ENCODE data around the gene FLNB.
A peak's percentile ranks its signal among the peaks of the same experiment; 100 is the strongest.
"Not testable (repeated sequence)": the region's sequence is repeated elsewhere in the genome, so short reads cannot be mapped to it uniquely, and the experiment has no call there.

Gene FLNB

DNA sequence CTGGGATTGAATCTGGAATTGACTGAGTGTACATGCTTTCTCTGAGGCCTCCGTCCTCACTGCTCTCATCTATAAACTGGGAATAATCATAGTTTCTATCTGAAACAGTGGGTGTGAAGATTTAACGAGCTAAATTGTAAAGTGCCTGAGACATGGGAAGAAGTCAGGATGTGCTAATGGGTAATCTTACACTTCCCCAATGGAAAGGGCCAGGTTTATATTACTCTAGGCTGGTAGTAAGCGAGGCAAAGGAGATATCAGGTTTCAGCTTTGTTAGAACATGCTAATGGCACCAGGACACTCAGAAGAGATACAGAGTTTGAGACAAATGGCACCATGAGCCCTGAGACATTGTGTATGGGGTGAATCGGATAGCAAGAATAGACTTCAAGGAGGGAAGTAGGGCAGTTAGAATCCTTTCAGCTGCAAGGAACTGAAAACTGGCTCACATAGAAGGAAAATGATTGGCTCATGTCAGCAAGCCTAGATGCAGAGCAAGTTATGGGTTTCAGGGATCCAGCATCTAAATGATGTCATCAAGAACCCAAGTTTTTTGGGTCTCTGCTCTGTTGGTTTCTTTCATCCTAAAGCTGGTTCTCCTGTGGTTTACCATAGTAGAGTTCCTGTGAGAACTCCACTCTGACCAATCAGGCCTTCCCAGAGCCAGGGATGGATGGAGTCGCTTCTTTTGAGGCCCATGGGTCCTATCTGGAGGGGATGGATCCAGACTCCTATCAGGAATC is 21.8 kb downstream of the FLNB start:
- DNase-seq (ENCODE audit: low spot score): no peak

DNA sequence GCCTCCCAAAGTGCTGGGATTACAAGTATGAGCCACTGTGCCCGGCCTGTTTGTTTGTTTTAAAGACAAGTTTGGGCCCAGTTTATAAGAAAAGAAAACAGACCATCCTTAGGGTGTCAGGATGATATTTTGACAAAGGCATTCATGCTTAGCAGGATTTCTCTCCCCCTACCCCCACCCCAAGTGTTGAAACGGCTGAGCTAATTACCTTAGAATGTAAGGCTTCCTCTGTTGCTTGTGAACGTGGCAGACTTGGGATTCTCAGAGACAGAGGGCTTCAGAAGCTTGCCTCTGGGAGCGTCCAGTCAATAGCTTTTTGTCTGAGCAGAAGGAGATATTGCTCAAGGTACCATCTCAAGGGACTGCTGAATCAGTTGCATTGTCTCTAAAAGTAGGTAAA is 24.0 kb downstream of the FLNB start:
- no peak for DNase-seq (ENCODE audit: low spot score)

DNA sequence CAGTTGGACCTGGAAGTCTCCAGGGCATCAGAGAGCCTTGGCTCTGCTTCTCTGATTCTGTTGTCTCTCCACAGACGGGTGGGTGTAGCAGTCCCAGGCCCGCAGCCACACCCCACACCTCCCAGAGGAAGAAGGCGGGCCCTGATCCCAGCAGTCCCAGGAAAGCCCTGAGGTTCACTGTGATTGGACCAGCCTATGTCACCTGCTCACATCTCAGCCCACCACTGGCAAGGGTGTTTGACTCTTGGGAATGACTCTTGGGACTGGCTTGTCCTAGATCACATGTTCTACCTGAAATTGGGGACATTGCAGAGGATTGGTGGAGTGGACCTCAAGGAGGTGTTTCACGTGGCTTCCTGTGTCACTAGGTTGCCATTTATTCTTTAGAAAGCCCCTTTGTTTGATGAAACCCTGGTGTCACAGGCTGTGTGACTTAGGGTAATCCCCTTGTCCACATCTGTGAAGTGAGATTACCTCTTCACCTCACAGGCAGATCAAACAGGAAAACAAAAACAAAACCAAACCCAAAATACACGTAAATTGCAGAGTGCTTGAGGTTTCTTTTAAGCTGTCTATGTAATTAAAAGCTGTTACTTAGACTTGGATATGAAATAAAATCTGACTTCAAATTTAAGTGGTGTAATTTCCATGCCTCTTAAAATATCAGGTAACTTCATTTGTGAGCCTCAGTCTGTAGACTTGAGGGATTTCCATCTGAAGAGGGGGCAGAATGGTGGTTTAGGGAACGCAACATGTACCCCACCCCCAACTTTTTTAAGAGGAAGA is 26.7 kb downstream of the FLNB start:
- DNase-seq (ENCODE audit: low spot score): no peak

DNA sequence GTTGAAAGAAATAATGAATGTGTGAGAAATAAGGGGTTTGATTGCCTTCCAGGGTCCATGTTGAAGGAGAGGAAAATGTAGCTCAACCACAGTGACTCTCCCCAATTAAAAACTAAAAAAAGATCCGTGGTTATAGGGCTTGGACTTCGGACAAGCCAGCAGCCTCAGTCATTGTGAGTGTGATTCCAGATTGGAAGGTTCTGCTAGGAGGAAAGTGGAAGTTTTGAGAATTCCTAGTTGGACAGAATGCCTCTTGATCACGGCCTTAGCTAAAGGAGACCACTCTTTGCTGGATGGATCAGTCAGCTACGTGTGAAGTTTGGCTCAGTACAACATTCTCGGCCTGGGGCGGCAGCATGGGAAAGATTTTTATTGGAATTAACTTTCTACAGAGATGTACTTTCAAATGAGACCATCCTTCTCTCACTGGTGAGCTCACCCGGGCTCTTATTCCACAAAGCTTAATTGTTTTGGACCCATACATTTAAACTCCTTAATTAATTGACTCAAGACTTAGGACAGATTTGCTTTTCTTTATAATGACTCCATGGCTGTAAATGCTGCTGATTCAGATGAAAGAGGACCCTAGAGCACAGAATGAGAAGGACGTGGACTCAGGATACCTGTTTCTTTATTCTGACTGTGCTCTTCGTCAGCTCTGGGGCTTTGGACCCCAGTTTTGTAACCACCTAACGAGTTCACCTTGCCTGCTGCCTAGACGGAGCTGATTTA is 27.5 kb downstream of the FLNB start:
- DNase-seq (ENCODE audit: low spot score): no peak

DNA sequence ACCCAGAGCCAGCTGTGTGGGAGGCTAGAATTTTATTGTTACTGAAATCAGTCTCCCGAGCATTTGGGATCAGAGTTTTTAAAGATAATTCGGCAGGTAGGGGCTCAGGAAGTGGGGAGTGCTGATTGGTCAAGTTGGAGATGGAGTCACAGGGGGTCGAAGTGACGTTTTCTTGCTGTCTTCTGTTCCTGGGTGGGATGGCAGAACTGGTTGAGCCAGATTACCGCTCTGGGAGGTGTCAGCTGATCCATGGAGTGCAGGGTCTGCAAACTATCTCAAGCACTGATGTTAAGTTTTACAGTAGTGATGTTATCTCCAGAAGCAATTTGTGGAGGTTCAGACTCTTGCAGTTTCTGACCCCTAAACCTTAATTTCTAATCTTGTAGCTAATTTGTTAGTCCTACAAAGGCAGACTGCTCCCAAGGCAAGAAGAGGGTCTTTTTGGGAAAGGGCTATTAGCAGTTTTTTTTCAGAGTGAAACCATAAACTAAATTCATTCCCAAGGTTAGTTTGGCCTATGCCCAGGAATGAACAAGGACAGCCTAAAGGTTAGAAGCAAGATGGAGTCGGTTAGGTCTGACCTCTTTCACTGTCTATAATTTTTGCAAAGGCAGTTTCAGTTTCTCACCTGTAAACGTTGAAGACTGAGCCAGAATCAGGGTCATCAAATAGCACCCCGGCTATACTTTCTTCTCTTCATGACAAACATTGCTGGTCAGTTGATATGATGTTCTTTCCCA is 28.2 kb downstream of the FLNB start:
- DNase-seq (ENCODE audit: low spot score): no peak

DNA sequence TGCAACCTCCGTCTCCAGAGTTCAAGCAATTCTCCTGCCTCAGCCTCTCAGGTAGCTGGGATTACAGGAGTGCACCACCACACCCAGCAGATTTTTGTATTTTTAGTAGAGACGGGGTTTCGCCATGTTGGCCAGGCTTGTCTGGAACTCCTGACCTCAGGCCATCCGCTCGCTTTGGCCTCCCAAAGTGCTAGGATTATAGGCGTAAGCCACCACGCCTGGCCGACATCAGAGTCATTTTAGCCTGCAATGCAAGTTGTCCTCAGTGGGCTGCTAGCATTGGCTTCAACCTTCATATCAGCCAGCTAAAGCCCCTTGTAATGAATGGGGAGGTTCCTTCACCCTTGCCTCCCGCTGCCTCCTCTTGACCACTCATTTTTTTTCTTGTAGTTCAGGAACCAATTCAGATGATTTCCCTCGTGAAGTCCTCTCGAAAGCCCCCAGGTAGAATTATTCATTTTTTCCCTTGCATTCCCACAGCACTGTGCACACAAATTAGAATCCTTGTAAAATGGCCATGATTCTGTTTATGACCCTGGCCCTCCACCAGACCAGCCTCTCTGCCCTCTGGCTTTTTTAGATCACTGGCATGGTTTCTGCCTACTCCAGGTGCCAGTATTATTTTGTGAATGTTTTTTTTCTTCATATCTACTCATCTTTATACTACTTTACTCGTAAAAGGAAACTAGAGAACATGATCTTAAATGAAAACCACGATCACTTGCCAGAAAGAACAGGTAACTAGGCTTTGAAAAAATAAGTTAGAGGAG is 29.1 kb downstream of the FLNB start:
- no peak for DNase-seq (ENCODE audit: low spot score)

DNA sequence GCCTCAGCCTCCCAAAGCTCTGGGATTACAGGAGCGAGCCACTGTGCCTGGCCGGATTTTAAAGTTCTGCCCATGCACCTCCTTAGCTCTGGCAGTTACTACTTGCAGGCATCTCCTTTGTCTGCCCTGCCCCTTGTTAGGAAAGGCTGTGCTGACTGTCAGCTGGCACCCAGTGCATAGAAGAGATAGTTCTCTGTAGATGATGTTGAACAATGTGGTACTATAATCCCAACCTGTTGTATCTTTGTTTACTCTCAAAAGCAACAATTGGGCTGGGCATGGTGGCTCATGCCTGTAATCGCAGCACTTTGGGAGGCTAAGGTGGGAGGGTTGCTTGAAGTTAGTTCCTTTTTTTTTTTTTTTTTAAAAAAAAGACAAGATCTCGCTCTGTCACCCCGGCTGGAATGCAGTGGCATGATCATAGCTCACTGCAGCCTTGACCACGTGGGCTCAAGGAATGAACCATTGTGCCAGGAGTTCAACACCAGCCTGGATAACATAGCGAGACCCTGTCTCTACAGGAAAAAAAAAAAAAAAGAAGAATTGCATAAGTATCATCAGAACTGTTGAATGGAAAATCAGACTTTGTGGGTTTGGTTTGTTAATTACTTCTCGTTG is 30.6 kb downstream of the FLNB start:
- peak; percentile 62 for DNase-seq (ENCODE audit: low spot score)

DNA sequence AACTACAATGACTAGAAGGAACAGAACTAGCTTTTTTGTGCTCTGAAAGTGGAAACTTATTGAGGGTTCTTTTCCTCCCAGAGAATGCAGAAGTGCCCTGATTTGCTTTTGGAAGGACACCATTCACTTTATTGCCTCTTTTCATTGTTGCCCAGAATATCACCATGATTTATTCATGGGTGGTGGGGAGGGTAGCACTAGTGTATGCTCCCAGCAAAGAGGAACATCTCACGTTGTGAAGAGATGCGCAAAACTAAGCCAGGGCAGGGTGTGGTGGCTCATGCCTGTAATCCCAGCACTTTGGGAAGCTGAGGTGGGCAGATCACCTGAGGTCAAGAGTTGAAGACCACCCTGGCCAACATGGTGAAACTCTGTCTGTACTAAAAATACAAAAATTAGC is 31.4 kb downstream of the FLNB start:
- no peak for DNase-seq (ENCODE audit: low spot score)

DNA sequence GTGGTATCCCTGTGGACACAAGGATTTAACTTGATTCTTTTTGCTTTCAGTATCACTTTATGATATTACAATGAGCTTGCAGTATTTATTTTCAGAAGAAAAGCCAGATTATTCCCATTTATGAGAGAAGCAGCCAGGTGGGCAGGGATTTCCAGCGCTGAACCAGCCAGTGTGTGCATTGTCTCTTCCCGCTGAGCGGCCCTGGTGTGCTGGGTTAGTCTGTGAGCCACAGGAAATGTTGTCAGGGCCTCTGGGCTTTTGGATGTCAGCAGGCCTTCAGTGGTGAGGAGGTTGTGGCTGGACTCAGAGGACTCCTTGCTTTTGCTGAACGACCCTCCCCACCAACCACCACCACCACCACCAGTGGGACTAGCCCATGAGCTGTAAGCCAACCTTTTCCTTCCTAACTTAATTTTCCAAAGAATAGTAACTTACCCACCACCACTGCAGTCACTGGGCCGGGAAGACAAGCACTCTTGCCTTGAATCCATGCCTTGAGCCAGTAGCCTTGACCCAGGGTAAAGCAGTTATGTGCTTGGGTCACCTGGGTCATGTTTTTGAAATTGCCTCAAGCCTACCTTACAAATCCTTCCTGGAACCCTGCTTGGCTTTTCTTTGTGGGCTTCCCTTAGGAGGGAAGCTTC is 33.1 kb downstream of the FLNB start:
- no peak for DNase-seq (ENCODE audit: low spot score)

DNA sequence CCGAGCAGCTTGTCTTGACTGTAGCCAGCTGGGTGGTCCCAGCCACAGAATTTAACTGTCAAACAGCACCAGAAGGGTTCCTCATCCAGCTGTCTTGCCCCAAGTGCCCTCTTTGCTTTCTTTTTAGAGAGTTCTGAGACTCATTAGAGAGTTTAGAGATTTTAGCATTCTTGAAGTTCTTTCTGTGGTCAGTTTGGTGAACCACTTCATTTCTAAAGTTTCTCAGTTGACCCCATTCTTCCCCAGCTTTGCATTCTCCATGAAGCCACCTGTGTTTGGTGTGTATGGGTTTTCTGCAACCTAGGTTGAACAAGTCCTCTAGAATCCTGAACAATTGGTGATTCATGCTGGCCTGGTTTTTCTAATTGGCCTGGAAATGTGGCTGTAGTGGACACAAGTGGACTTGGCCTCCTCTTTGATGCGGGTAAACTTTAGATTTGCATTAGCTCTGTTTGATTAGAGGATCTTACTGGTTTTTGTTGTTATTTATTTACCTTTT is 33.7 kb downstream of the FLNB start:
- DNase-seq (ENCODE audit: low spot score): peak; percentile 82

DNA sequence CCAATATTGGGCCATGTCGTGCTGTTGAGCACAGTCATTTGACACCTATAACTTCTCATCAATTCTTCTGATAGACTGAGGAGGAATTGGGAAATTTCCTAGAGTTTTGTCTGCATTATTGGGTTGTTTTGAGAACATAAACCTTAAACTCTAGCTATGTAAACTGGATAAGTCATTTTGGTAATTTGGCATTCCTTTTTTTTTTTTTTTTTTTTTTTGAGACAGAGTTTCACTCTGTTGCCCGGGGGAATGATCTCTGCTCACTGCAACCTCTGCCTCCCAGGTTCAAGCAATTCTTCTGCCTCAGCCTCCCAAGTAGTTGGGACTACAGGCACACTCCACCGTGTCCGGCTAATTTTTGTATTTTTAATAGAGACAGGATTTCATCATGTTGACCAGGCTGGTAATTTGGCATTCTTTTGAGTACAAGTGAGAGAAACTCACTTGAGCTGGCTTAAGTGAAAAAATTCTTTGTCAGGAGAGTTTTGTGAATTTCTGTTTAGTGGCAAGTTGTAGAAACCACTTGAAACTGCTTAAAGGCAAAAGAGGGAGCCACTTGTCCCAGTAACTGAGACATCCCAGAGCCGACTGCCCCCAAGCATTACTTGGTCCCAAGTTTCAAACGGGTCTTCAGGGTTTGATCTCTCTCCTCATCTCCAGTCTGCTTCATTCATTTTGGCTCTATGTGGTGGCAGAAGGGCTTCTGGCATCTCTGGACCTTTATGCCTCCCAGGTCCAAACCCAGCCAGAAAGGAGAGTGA is 34.9 kb downstream of the FLNB start:
- no peak for DNase-seq (ENCODE audit: low spot score)

DNA sequence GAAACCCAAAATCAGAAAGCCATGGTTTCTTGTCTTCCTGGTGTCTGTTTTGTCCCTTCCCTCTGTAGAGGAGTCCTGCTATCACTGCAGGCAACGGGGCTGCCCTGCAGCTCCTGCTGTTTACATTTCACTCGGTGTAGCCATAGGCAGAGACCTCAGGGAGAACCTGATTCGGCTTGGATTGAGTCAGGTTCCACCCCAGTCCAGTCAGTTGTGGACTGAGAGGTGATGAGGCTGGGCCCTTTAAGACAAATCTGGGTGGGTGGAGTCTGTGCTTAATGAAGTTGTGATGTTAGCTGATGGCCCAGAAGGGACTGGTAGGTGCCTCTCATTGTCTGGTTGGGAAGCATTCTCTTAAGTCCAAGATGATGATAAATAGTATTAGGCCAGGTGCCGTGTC is 35.7 kb downstream of the FLNB start:
- peak; percentile 36 for DNase-seq (ENCODE audit: low spot score)

DNA sequence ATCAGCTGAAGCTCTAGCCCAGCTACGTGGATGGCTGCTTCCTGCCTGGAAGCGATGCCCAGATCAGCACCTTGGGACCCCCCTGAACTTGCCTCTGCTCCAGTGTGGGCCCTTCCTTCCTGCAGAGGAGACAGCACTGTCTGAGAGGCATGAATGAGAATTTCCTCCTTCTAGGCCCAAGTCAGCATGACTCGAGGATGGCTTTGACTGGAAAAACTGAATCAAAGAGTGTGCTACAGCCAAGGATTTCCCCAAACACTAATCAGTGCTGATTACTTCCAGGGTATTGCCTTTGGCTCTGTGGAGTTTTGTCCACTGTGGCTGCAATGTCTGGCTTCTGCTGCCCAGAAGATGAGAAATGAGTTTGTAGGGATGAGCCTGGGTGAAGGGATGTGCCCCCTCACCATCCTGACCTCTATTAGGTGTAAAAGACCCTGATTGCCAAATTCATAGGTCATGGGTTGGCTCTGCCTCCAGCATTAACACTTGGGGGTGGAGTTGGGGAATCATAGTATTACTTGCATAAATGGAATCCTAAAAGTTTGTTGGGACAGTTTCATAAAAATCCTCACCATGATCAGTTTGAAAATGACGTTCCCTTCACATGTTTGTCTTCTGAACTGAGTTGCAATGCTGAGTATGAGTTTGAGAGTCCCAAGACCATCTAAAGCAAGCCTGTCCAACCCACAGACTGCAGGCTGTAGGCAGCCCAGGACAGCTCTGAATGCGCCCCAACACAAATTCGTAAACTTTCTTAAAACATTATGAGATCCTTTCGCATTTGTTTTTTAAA is 36.7 kb downstream of the FLNB start:
- DNase-seq (ENCODE audit: low spot score): peak; percentile 65

DNA sequence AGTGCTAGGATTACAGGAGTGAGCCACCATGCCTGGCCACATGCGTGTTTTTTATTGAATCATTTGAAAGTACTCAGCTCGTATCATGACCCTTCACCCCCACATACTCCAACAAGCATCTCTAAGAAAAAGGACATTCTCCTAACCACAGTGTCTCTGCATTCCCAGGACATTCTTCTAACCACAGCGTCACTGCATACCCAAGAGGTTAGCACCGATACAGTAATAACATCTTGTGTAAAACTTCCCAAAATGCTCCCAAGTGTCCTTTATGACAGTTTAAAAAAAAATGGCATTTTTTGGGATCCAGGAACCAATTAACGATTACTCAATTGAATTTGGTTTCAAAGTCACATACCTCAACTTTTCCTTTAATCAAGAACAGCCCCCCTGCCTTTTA is 39.6 kb downstream of the FLNB start:
- DNase-seq (ENCODE audit: low spot score): peak; percentile 86

DNA sequence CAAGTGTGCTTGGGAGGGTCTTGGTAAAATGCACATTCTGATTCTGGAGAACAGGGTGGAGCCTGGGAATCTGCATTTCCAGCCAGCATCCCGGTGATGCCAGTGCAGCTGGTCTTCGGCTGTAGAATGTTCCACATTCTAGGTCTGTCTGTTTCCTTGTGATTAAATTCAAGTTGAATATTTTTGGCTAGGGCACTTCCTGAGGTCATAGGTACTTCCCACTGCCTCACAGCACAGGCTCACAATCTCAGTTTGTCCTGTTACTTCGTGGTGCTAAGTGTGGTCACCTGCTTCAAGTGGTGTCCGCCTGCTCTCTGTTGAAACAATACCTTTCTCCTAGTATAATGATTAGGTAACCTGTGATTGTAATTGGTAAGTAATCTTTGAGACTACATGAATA is 40.1 kb downstream of the FLNB start:
- DNase-seq (ENCODE audit: low spot score): peak; percentile 80

DNA sequence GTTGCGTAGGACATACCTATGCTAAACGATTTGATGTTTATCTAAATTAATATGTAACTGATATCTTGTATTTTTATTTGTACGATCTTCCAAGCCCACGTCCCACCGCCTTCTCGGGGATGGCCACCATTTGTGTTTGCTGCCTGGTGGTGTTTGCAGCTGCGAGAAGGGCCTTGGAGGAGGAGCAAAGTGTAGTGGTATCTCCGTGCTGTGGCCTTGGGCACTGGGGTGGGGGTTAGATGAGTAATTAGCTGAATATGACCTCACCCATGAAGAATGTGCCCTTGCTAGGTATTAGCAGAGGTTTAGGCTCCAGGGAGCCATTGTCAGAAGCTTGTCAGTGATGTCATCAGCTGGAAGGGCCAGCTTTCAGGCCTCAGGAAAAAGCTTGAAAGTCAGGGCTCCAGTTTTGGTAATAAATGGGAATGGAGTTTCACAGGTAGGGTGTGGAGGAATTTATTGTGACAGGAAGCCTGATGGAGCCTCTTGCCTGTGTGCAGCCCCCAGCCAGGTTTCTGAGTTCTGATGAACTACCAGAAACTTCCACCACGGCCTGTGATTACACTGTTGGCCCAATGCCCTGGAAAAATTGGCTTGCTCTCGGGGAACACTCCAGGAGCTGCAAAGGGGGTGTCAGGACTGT is 41.0 kb downstream of the FLNB start:
- peak; percentile 99 for DNase-seq (ENCODE audit: low spot score)

DNA sequence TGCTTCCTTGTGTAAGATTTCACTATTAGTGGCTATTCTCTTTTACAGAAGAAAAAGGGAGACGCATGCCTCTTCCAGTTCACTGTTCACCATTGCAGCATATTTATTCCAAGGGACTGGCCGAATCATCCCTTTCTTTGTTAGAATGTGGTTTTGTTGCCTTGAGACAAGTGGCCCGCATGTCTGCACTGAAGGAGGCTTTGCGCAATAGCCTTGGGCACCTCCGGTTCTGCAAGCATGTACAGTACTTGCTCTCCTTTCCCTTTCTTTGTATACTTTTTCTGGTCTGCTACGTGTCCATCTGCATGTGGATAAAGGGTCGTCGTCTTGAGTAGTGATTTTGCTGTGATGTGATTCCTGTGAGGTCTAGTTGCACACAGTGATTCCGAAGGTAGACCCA is 43.0 kb downstream of the FLNB start:
- peak; percentile 77 for DNase-seq (ENCODE audit: low spot score)

DNA sequence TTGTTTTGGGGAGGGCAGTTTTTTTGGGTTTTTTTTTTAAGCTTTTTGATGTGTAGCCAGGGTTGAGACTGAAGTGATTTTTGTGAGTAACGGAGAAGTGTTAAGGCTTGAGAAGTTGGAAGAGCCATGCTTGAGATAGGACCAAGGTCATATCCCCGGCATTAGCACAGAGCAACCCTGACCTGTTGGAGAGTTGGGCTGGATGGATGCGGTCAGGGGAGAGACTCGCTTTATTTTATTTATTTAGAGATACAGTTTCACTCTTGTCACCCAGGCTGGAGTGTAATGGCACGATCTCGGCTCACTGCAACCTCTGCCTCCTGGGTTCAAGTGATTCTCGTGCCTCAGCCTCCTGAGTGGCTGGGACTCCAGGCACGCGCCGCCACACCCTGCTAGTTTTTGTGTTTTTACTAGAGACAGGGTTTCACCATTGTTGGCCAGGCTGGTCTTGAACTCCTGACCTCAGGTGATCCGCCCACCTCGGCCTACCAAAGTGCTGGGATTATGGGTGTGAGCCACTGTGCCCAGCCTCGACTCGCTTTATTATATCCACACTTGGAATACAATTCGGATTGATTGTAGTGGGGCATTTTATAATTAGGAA is 43.5 kb downstream of the FLNB start:
- not testable (repeated sequence) for DNase-seq (ENCODE audit: low spot score)
